Activated CD8-positive, alpha-beta memory T cell treated with anti-CD3 and anti-CD28 coated beads for 1 hour (primary cell): Measurements from ENCODE around the gene MMP3.
"Not testable (repeated sequence)": the region's sequence is repeated elsewhere in the genome, so short reads cannot be mapped to it uniquely, and the experiment has no call there.

Experiments
- DNase-seq, 2 donors: peaks; one replicate each; pipeline ENCODE4 v3.0.0-alpha.2; 2020; ENCODE audit warnings: low read depth in 1 of 2; ENCODE audit errors: extremely low read depth in 1 of 2

Gene MMP3

GRCh38 chr11:102843489-102843888 is at the start of gene MMP3:
MMP3 (minus strand) TSS chr11:102843609; CDS start chr11:102843546, 63 bp downstream.
- DNase-seq: no peak

DNA sequence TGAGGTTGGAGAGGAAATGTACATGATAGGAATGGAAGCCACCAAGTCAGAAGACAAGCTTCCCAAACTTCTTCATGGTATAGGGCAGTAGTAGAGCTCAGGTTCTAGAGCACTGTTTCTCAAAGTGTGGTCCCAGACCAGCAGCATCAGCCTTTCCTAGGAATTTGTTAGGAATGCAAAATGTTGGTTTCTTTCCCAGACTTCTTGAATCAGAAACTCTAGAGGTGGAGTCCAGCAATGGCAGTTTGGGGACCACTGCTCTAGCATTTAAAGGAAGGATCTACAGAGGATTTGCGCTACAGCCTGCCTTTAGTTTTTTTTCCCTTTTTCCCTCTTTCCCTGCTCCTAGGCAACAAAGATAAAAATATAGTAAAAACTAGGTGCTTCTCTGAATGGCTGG is 48.3 kb upstream of the MMP3 start:
- DNase-seq: no peak

DNA sequence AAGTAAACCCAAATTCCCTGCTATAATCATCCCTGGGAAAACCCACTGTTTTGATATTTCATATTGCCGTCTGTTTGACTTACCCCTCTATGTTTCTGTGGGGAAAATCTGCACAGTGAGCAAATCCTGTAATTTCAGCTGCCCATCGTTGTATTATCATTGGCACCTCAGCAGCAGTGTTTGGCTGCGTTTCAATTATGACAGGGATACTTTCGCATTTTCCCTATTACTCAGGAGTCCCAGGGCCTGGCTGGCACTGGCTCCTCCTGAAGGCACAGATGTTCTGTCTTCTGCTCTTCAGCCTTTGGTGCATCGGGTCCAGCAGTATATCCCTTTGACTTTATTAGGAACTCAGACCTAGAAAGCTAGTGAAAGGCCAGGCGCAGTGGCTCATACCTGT is 43.6 kb upstream of the MMP3 start:
- no peak for DNase-seq

DNA sequence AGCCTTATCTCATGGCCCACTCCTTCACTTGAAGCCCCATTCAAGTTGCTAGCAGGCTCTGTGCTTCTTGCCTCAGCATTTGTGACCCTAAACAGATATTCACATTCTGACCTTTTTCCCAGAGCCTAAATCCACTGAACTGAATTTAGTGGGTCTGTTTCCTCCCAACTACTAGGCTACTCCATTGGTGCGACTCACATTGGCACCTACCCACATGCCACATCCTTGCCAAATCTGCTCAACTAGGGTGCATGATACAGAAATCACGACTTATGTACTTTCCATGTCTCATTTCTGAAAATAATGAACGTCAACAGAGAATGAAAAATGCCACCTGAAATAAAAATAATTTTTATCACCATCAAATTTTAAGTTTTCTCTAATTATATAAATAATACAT is 39.7 kb upstream of the MMP3 start:
- no peak for DNase-seq

DNA sequence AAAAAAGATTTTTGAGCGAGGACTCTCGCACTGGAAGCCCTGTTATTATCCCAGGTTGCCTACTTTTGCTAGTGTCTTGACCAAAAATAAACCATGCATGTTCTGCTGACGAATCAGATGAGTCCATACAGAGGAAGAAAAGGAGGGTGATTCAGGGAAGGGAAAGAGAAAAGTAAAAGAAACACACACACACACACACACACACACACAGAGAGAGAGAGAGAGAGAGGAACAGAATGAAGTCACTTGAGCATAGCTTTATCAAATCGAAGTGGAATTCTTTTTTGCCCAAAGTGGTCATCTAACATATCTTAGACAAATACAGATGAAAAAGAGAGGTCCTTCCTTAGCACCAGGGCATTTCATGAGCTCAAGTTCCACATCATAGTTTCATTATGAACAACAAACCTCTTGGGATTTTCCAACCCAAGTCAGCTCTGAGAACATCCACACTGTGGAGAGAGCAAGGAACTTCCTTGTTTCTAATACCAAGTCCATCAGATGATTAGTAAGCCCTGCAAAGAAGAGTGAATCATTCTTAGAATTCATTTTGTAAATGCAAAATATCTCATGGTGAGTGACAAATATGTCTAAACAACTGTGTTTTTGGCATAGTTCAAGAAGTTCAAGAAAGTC is 39.1 kb upstream of the MMP3 start:
- DNase-seq: no peak

GRCh38 chr11:102879801-102880200 is 36.4 kb upstream of the MMP3 start:
- no peak for DNase-seq

GRCh38 chr11:102878595-102878994 is 35.2 kb upstream of the MMP3 start:
- no peak for DNase-seq

GRCh38 chr11:102874852-102875251 is 31.4 kb upstream of the MMP3 start, which contains the start of gene MMP12:
MMP12 (minus strand) TSS chr11:102874982; CDS start chr11:102874937, 45 bp downstream.
- no peak for DNase-seq

- DNase-seq: not testable (repeated sequence)
Measured at GRCh38 chr11:102869354-102869964, 26.1 kb upstream of the MMP3 start.

DNA sequence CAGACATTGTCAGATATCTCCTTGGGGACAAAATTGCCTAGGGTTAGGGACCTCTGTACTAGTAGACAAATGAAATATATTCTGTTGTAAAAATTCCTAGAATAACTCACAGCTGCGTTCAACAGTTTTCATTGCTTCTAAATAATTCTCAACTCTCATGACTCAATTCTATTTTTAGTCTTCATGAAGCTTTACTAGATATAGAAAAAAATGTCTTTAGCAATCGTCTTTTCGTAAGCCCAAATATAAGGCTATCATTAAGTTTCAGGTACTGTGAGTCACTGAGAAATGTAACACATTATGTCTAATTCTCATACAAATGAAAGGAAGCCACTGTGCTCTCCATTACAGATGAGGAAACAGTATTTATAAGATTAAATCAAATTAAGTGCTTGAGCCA is 24.9 kb upstream of the MMP3 start:
- no peak for DNase-seq

- no peak for DNase-seq
Measured at GRCh38 chr11:102864724-102865123, 21.3 kb upstream of the MMP3 start.

GRCh38 chr11:102853956-102854355 is 10.5 kb upstream of the MMP3 start:
- no peak for DNase-seq

GRCh38 chr11:102853055-102853454 is 9.6 kb upstream of the MMP3 start:
- no peak for DNase-seq

- DNase-seq: no peak
Measured at GRCh38 chr11:102850973-102851745, 7.8 kb upstream of the MMP3 start.

- DNase-seq: no peak
Measured at GRCh38 chr11:102849311-102849710, 5.9 kb upstream of the MMP3 start.

DNA sequence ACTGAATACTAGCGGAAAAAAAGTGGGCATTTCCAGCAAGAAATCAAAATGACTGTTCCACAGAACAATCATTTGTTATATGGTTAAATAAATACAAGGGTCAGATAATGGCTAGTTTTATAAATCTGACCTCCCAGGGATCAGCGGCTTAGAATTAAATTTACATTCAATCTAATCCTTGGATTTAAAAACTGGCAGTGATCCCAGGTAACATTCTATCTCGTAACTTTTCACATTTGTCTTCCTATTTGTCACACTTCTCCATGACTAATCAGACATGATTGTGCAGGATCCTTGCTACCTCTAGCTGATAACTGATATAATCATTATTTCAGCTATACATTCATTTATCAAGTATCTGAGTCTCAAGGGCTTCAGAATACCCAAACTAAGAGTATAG is 2.9 kb upstream of the MMP3 start:
- DNase-seq: no peak

DNA sequence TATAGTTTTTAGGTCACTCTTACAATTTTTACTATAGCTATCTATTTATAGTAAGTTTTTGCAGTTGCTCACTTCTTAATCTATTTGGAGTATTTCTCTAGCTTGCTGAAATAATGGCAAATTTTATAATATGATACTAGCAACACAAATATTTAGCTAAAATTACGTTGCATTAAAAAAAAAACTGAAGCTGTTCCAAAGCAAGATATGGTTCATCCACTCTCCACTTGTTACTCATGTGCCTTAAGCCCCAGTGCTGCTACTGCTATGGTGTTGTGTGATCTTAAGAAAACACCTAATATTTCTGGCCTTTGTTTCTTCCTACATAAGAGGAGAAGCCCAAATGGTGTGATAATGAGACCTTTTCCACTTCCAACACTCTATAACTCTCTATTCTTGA is 479 bp downstream of the MMP3 start:
- DNase-seq: no peak

DNA sequence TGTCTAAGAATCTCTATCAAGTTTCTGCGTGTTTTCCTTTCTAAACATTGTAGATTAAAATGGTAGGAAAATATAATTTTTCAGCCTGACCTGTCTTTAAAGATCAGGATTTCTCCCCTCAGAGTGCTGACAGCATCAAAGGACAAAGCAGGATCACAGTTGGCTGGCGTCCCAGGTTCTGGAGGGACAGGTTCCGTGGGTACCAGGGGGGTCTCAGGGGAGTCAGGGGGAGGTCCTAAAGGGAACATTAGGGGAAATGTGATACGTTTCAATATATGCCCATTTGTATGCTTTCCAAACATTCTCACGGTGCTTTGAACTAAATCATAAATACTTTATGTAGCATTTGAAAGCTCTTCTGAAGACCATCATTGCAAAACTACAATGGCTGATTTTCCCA is 3.4 kb downstream of the MMP3 start:
- no peak for DNase-seq

DNA sequence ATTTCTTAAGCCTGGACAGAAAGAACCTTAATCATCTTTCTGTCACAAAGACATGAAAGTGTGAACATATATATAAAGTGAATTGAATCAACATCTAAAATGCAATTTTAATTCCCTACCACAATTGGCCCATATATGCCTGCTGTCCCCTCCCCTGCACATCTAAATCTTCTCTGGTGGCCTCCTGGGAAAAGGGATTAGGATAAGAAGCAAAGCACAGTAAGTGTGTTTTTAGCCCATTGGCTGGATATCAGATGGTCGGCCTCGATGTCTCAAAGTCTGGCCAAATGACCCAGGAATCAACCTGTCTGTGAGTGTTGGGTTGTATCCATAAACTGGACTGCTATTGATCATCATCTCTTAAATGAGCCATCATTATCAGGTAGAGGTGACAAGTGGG is 5.8 kb downstream of the MMP3 start:
- no peak for DNase-seq

DNA sequence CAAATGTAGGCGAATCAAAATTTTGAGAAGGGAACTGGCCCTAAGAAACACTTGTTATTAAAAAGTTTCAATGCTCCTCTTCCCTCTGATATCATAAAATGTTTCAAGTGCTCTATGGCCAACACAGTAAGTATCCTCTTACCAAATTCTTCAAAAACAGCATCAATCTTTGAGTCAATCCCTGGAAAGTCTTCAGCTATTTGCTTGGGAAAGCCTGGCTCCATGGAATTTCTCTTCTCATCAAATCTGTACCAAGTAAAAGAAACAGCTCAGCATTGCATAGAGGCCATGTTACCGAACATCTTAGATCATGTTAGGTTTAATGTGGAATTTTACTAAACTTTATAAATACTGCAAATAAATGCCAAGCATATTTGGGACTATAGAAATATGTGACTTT is 6.3 kb downstream of the MMP3 start:
- no peak for DNase-seq

DNA sequence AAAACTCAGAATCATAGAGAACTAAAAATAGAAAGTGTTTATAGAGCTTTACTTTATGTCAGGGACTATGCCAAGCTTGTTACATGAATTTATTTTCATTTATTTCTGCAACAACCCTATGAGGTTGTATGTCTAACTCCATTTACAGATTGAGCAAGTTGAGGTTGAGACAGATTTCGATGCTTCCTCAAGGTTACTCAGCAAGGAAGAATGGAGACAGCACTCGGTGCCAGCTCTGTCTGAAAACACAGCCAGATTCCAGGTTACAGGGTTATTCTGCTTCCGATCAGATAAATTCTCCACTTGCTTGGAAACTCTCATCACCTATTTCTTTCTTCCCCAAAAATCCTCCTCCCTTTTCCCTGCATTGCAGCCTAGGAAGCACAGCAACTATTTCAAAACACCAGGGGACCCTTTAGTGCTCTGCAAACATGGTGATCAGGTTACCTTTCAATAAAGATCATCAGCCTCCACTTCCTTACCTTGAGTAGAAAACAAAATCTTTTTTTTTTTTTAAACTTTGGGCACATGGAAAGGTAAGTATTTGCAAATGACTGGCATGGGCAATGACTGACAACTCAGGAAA is 7.0 kb downstream of the MMP3 start:
- DNase-seq: no peak

DNA sequence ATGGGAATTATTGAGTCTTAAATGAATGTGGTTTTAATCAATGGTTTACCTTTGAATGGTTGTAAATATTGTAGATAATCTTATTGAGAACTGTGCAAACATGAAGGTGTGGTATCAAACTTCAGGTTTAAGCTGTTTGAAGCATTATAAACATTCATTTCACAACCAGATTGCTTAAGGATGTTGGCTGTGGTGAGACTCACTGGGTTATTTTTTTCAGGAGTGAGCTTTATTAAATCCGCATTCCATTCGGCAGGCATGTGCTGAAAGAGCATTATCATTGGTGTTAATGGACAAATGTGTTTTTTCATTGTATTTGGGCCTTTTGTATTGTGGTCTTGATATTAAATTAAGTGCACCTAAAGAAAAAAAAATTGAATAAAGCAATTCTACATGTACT is 9.7 kb downstream of the MMP3 start:
- DNase-seq: no peak
